GM18519 (cell line): ENCODE results near the gene NCK2.

Source experiments
- ATAC-seq: cut with Tn5 transposase; IDR thresholded peaks from one replicate; pipeline ENCODE4 v1.9.1; 2021; ENCODE audit warnings: mild to moderate bottlenecking, moderate library complexity; ENCODE audit not compliant: unreplicated experiment, low FRiP score

NCK2 gene

GRCh38 chr2:105841551-105841950 lies 96.8 kb downstream of the NCK2 start:
- ATAC-seq: no peak

- ATAC-seq: no peak
These were observed 97.8 kb downstream of the NCK2 start for GRCh38 chr2:105842555-105842954.

- ATAC-seq: no peak
These were observed 99.0 kb downstream of the NCK2 start for GRCh38 chr2:105843476-105844374.

GRCh38 chr2:105845976-105846375 lies 101.3 kb downstream of the NCK2 start:
- ATAC-seq: no peak

- no peak for ATAC-seq
These were observed 102.3 kb downstream of the NCK2 start for GRCh38 chr2:105847056-105847455.

GRCh38 chr2:105848367-105848766 lies 103.7 kb downstream of the NCK2 start:
- no peak for ATAC-seq

- no peak for ATAC-seq
These were observed 104.9 kb downstream of the NCK2 start for GRCh38 chr2:105849431-105850179.

- no peak for ATAC-seq
These were observed 107.4 kb downstream of the NCK2 start for GRCh38 chr2:105852066-105852465.

GRCh38 chr2:105853354-105854088 lies 108.8 kb downstream of the NCK2 start:
- ATAC-seq: no peak

- no peak for ATAC-seq
These were observed 110.3 kb downstream of the NCK2 start for GRCh38 chr2:105854972-105855371.

GRCh38 chr2:105856581-105856980 lies 111.9 kb downstream of the NCK2 start:
- no peak for ATAC-seq

- ATAC-seq: no peak
These were observed 112.5 kb downstream of the NCK2 start for GRCh38 chr2:105857076-105857740.

- no peak for ATAC-seq
These were observed 114.4 kb downstream of the NCK2 start for GRCh38 chr2:105858868-105859693.

GRCh38 chr2:105859694-105859951 lies 114.9 kb downstream of the NCK2 start:
- ATAC-seq: no peak

GRCh38 chr2:105860567-105860966 lies 115.9 kb downstream of the NCK2 start:
- no peak for ATAC-seq

- no peak for ATAC-seq
These were observed 116.5 kb downstream of the NCK2 start for GRCh38 chr2:105861200-105861599.

GRCh38 chr2:105862843-105863242 lies 118.1 kb downstream of the NCK2 start:
- no peak for ATAC-seq

GRCh38 chr2:105864262-105864661 lies 119.5 kb downstream of the NCK2 start:
- ATAC-seq: no peak

GRCh38 chr2:105865222-105865913 lies 120.7 kb downstream of the NCK2 start:
- no peak for ATAC-seq
